HCT116 (cell line): ENCODE results near the gene DOCK4.

Experiments used
- CTCF ChIP-seq, 3 experiments: fragments of 200-600 bp in 1 of 3; sonication (generic) in 1 of 3; IDR thresholded peaks in 2 of 3; conservative IDR thresholded peaks in 1 of 3; 2 replicates each; pipeline ENCODE4 v1.5.1; 2012 to 2017; ENCODE audit warnings: low read depth in 2 of 3, low read length in 2 of 3, antibody characterized with exemption in 1 of 3, borderline replicate concordance in 1 of 3, control low read depth in 1 of 3, mild to moderate bottlenecking in 1 of 3, mixed read lengths in 1 of 3, mixed run types in 1 of 3, moderate library complexity in 1 of 3; ENCODE audit not compliant: insufficient read depth in 1 of 3
- EZH2 ChIP-seq: fragments of 200-600 bp; sonication (generic); IDR thresholded peaks from 2 replicates; pipeline ENCODE4 v1.6.1; 2017; ENCODE audit warnings: antibody characterized with exemption, mixed run types
- POLR2A ChIP-seq: IDR thresholded peaks from 2 replicates; pipeline ENCODE4 v1.7.0; 2011; ENCODE audit warnings: borderline replicate concordance; ENCODE audit not compliant: insufficient read depth, insufficient read length; ENCODE audit errors: extremely low read depth
- POLR2AphosphoS5 ChIP-seq: IDR thresholded peaks from 2 replicates; pipeline ENCODE4 v1.6.1; 2011; ENCODE audit warnings: mild to moderate bottlenecking, low read depth, low read length, moderate library complexity
- RAD21 ChIP-seq: IDR thresholded peaks from 2 replicates; pipeline ENCODE4 v1.6.1; 2012; ENCODE audit warnings: low read depth, mild to moderate bottlenecking
- SP1 ChIP-seq: IDR thresholded peaks from 2 replicates; pipeline ENCODE4 v1.6.1; 2012; ENCODE audit warnings: low read depth
- SRF ChIP-seq: IDR thresholded peaks from 2 replicates; pipeline ENCODE4 v1.6.1; 2012; ENCODE audit warnings: low read depth
- ZBTB33 ChIP-seq: IDR thresholded peaks from 2 replicates; pipeline ENCODE4 v1.6.1; 2011; ENCODE audit warnings: mild to moderate bottlenecking, low read length, moderate library complexity; ENCODE audit not compliant: insufficient replicate concordance; ENCODE audit errors: extremely low read depth
- ZNF274 ChIP-seq: fragments of 200-500 bp; sonication (Bioruptor generic); IDR thresholded peaks from 2 replicates; pipeline ENCODE4 v1.6.1; 2014; ENCODE audit warnings: mild to moderate bottlenecking, low read depth, low read length, inconsistent platforms

- TF ChIP-seq POLR2A (no peak), RAD21 (no peak), EZH2 (no peak), SP1 (no peak), CTCF (IDR thresholded peaks at IDR 0.05 in 2 of 3, conservative IDR thresholded peaks at IDR 0.05 in 1 of 3; ENCODE audit: borderline replicate concordance in 1 of 3, insufficient read depth in 1 of 3, low read depth in 2 of 3, low read length in 2 of 3) (no peak), ZNF274 (no peak), ZBTB33 (no peak), POLR2AphosphoS5 (no peak), SRF (no peak)
Measured at GRCh38 chr7:112088484-112089016, 117.6 kb downstream of the DOCK4 start.
